BJ (cell line): Measurements from ENCODE around the gene CFAP298. TPM values are rescaled to one million over a fixed set of nuclear protein-coding genes. Genes with fewer than 3 reads are reported as not detected.
"Not testable (repeated sequence)": the region's sequence is repeated elsewhere in the genome, so short reads cannot be mapped to it uniquely, and the experiment has no call there.

Source experiments
- CTCF ChIA-PET: fragments of 350-600 bp; formaldehyde crosslinking; extraction: SDS; loops from one replicate; lab custom pipeline; 2021; ENCODE audit warnings: antibody characterized with exemption, inconsistent platforms; lab: Yijun Ruan, JAX
- POLR2A ChIA-PET: fragments of 300-600 bp; sonication (Branson Sonifier 250); formaldehyde crosslinking; extraction: SDS; loops from one replicate; lab custom pipeline; 2021; ENCODE audit warnings: antibody characterized with exemption; lab: Charles Lee
- DNase-seq: peaks from one replicate; pipeline ENCODE4 v3.0.0-alpha.2; 2011; ENCODE audit warnings: low read depth
- H3K27me3 ChIP-seq: 2 replicates; pipeline ENCODE4 v1.6.0; 2011; ENCODE audit warnings: low read length; ENCODE audit not compliant: control insufficient read depth, insufficient read depth
- H3K36me3 ChIP-seq: 2 replicates; pipeline ENCODE4 v1.5.1; 2011; ENCODE audit warnings: low read length; ENCODE audit not compliant: control insufficient read depth, insufficient read depth
- H3K4me3 ChIP-seq: 2 replicates; pipeline ENCODE4 v1.5.1; 2011; ENCODE audit warnings: low read depth, mild to moderate bottlenecking, control low read depth, low read length
- polyA plus RNA-seq: library from polyadenylated mRNA; depleted of rRNA; stranded (reverse); fragments of >200 nt; gene quantifications from 2 replicates; pipeline ENCODE4 v1.2.3, GENCODE V29; 2011
- TF ChIP-seq, protein P1 (sequence below): IDR thresholded peaks from 2 replicates; pipeline ENCODE4 v1.5.1; 2011; ENCODE audit warnings: low read depth, mild to moderate bottlenecking, control low read depth, inconsistent platforms, low read length, moderate library complexity; ENCODE audit not compliant: insufficient read depth

CFAP298 gene
- polyA plus RNA-seq, 1 experiment = 16.4 TPM

DNA sequence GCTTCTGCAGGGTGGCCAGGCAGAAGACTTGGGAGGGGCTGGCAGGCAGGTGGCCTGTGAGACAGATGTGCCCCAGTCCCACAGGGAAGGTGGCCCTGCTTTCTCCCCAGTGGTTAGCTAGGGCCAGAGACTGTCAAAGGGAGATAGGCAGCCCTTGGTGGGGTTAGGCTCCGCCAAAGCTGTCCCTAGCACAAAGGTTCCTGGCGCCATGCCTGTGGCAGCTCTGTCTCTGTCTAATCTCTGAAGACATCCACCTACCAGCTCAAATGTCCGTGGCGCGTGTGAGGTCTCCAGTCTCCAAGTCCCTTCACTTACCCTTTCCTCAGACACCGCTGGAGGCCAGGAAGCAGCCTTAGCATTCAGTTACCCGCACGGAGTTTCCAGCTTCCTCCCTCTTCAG is 44.6 kb downstream of the CFAP298 start:
- ChIA-PET POLR2A (no interaction called here), CTCF (interaction anchor here (5.2 to 5.5 kb wide), 2 partner anchors 32 to 164 kb away, joined by 48 to 75 read pairs; no protein-coding TSS in a partner anchor)
- H3K36me3 ChIP-seq = no peaks in the 10 kb centered on the region
- no peak overlapping the region for H3K4me3 ChIP-seq
- DNase-seq = no peak
- TF ChIP-seq, protein P1, sequence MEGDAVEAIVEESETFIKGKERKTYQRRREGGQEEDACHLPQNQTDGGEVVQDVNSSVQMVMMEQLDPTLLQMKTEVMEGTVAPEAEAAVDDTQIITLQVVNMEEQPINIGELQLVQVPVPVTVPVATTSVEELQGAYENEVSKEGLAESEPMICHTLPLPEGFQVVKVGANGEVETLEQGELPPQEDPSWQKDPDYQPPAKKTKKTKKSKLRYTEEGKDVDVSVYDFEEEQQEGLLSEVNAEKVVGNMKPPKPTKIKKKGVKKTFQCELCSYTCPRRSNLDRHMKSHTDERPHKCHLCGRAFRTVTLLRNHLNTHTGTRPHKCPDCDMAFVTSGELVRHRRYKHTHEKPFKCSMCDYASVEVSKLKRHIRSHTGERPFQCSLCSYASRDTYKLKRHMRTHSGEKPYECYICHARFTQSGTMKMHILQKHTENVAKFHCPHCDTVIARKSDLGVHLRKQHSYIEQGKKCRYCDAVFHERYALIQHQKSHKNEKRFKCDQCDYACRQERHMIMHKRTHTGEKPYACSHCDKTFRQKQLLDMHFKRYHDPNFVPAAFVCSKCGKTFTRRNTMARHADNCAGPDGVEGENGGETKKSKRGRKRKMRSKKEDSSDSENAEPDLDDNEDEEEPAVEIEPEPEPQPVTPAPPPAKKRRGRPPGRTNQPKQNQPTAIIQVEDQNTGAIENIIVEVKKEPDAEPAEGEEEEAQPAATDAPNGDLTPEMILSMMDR = no peak
- no peaks in the 10 kb centered on the region; the same call in 1 of the 2 replicates for H3K27me3 ChIP-seq

DNA sequence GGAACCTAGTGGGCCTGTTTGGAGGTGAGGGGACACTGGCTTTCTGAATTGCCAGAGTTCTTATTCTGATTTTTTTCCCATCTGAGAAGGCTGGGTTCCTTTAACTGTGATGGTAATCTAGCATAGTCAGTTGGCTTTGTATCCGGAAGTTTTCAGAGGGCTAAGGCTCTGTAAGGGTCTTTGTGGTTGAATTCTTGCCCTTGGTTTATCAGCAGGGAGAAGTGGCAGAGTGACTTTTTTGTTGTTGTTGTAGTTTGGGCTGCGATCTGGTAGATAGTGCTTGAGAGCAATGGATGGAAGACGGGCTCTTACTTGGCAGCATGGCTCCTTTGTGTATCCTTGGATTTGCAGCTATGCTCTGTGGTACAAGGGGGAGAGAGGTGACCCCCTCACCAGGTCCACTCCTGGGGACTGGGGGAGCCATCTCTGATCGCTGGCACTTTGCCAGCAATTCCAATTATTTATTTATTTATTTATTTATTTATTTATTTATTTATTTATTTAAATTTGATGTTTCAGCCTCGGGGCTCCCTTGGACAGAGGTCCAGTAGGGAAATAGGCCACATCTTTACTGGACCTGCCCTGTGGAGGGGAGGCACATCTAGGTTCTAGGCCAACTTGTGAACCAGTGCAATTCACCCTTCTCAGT is 45.3 kb downstream of the CFAP298 start:
- TF ChIP-seq, protein P1 = no peak
- no peak for DNase-seq
- Histone ChIP-seq H3K36me3 (no peaks in the 10 kb centered on the region), H3K4me3 (no peak overlapping the region), H3K27me3 (no peaks in the 10 kb centered on the region)
- ChIA-PET CTCF (interaction anchor here (5.2 kb wide), 1 partner anchor 164 kb away, joined by 75 read pairs; no protein-coding TSS in a partner anchor), POLR2A (no interaction called here)

DNA sequence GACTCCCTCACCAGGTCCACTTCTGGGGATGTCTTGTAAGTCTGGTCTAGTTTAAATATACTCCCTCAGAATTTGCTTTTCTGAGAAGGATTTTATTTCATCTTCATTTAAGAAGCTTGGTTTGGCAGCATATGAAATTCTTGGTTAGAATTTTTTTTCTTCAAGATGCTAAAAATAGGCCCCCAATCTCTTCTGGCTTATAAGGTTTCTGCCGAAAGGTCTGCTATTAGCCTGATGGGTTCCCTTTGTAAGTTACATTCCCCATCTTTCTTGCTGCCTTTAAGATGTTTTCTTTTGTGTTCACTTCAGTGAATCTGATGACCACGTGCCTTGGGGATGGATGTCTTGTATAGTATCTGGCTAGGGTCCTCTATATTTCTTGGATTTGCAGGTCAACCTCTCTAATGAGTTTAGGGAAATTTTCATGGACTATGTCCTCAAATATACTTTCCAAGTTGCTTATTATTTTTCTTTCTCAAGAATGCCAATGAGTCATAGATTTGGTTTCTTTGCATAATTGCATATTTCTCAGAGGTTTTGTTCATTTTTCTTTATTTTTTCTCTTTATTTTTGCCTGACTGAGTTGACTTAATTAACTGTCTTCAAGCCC is 46.2 kb downstream of the CFAP298 start:
- Histone ChIP-seq H3K4me3 (no peak overlapping the region), H3K36me3 (no peaks in the 10 kb centered on the region), H3K27me3 (no peaks in the 10 kb centered on the region)
- ChIA-PET POLR2A (no interaction called here), CTCF (no interaction called here)
- DNase-seq = no peak
- TF ChIP-seq, protein P1 = no peak

DNA sequence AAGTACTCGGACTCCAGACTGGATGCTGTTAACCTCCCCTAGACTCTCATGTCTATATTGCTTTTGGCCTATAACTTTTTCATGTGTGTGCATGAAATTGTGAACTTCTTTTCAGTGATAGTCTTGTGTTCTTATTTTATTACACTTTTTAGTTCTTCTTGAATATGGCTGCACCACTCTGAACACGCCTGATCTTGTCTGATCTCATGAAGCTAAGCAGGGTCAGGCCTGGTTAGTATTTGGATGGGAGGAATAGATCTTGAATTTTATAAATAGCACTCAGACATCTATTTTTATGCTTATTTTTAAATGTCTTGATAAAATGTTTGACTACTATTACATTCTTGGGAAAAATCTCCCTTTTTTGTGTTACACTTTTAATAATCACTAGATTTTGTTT is 49.3 kb downstream of the CFAP298 start:
- CTCF ChIA-PET = interaction anchor here (0.8 to 4.4 kb wide), 9 partner anchors 38 to 361 kb away, joined by 3 to 44 read pairs (median 5); no protein-coding TSS in a partner anchor
- DNase-seq = no peak
- Histone ChIP-seq H3K27me3 (no peaks in the 10 kb centered on the region), H3K4me3 (no peak overlapping the region), H3K36me3 (no peaks in the 10 kb centered on the region)
- POLR2A ChIA-PET = no interaction called here
- TF ChIP-seq, protein P1 = no peak

DNA sequence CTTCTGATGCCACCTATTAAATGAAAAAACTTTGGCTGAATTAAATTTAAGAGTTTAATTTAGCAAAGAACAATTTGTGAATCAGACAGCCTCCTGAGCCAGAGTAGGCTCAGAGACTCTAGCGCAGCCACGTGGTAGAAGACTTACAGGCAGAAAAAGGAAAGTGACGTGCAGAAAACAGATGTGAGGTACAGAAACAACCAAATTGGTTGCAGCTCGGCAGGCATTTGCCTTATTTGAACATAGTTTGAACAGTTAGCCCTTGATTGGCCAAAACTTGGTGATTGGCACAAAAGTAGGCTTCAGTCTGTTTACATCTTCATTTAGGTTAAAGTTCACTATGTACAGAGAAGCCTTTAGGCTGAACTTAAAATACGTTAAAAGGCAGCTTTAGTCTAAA is 49.8 kb downstream of the CFAP298 start:
- POLR2A ChIA-PET = no interaction called here
- H3K4me3 ChIP-seq = no peak overlapping the region

DNA sequence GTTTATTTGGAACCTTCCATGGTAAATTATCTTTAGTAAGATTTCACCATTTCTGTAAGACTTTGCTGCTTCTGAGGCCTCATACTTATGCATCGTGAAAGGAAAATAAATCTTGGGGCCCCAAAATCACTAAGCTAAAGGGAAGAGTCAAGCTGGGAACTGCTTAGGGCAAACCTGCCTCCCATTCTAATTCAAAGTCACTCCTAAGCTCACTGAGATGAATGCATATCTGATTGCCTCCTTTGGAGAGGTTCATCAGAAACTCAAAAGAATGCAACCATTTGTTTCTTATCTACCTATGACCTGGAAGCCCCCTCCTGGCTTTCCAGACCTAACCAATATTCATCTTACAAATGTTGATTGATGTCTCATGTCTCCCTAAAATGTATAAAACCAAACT is 50.7 kb downstream of the CFAP298 start:
- DNase-seq, H3K4me3 ChIP-seq, POLR2A ChIA-PET, H3K36me3 ChIP-seq, H3K27me3 ChIP-seq: not testable (repeated sequence)
- CTCF ChIA-PET = interaction anchor here (0.6 to 4.4 kb wide), 10 partner anchors 8 to 166 kb away, joined by 3 to 44 read pairs (median 6); no protein-coding TSS in a partner anchor

More for the DNA sequence above, 49.8 kb downstream of the CFAP298 start:
- no peaks in the 10 kb centered on the region for H3K27me3 ChIP-seq
- DNase-seq = peak; percentile 57
- CTCF ChIA-PET = interaction anchor here (0.8 to 4.4 kb wide), 10 partner anchors 39 to 361 kb away, joined by 3 to 44 read pairs (median 4); no protein-coding TSS in a partner anchor
- TF ChIP-seq, protein P1 = peak; percentile 66
- H3K36me3 ChIP-seq = no peaks in the 10 kb centered on the region
